Endodermal cell (in vitro differentiated cells): ENCODE data around the gene RPTOR. TPM values are rescaled to one million over a fixed set of nuclear protein-coding genes. Genes with fewer than 3 reads are reported as not detected.

Experiments
- DNase-seq: peaks from one replicate; pipeline ENCODE4 v3.0.0-alpha.2; 2017
- H3K27ac ChIP-seq: 2 replicates; pipeline ENCODE4 v1.5.1; 2013; ENCODE audit warnings: mild to moderate bottlenecking, low read depth, low read length, moderate library complexity
- H3K27me3 ChIP-seq: 2 replicates; pipeline ENCODE4 v1.6.1; 2013; ENCODE audit warnings: mild to moderate bottlenecking, low read length, moderate library complexity; ENCODE audit not compliant: insufficient read depth, control insufficient read depth, poor library complexity, severe bottlenecking
- H3K36me3 ChIP-seq: 2 replicates; pipeline ENCODE4 v1.7.0; 2013; ENCODE audit warnings: mild to moderate bottlenecking, low read length, moderate library complexity; ENCODE audit not compliant: control insufficient read depth, insufficient read depth
- H3K4me1 ChIP-seq: one replicate; pipeline ENCODE4 v1.7.0; 2013; ENCODE audit warnings: low read length; ENCODE audit not compliant: control insufficient read depth, insufficient read depth
- H3K4me3 ChIP-seq: 2 replicates; pipeline ENCODE4 v1.5.1; 2013; ENCODE audit warnings: mild to moderate bottlenecking, low read length, moderate library complexity
- H3K9ac ChIP-seq: 2 replicates; pipeline ENCODE4 v1.6.1; 2013; ENCODE audit warnings: mild to moderate bottlenecking, low read length, moderate library complexity; ENCODE audit not compliant: poor library complexity, severe bottlenecking; ENCODE audit errors: extremely low read depth
- H3K9me3 ChIP-seq: 2 replicates; pipeline ENCODE4 v1.6.1; 2013; ENCODE audit warnings: mild to moderate bottlenecking, low read length, moderate library complexity; ENCODE audit not compliant: control insufficient read depth
- H3K27ac Mint-ChIP-seq: 2 replicates; pipeline ENCODE4 v1.8.0; 2020; ENCODE audit warnings: mixed read lengths
- H3K27me3 Mint-ChIP-seq: 2 replicates; pipeline ENCODE4 v1.8.0; 2021; ENCODE audit warnings: mild to moderate bottlenecking, mixed read lengths; ENCODE audit not compliant: insufficient read depth
- H3K36me3 Mint-ChIP-seq: 2 replicates; pipeline ENCODE4 v1.8.0; 2020; ENCODE audit warnings: low read depth, mixed read lengths
- H3K4me1 Mint-ChIP-seq: 2 replicates; pipeline ENCODE4 v1.8.0; 2020; ENCODE audit warnings: mixed read lengths
- H3K4me3 Mint-ChIP-seq: 2 replicates; pipeline ENCODE4 v1.8.0; 2020; ENCODE audit warnings: mild to moderate bottlenecking, moderate library complexity, mixed read lengths
- H3K9me3 Mint-ChIP-seq: 2 replicates; pipeline ENCODE4 v1.8.0; 2020; ENCODE audit warnings: mild to moderate bottlenecking, mixed read lengths
- WGBS, 2 experiments: methylation state at CpG; one replicate each; pipeline versions ENCODE4 v1.1.5 to v1.1.7; 2013; ENCODE audit warnings: missing lambda C conversion rate in 2 of 2, mixed read lengths in 1 of 2; ENCODE audit not compliant: insufficient coverage in 1 of 2, insufficient read length in 1 of 2; 5-methylcytosine and 5-hydroxymethylcytosine counted together
- total RNA-seq, 2 donors: library from RNA; stranded (reverse); fragmentation: NEBNext Ultra II Directional in 1 of 2; extraction: Animal tissue kit (Norgen Biotek cat#: 25700) in 1 of 2; gene quantifications; 2 replicates in 1 of 2; 3 replicates in 1 of 2; pipeline ENCODE4 v1.2.1, GENCODE V29; 2021
- TF ChIP-seq, protein P1 (sequence below): fragments of 200-600 bp; sonication (generic); conservative IDR thresholded peaks from 2 replicates; pipeline ENCODE4 v1.5.0; 2021; ENCODE audit warnings: antibody characterized with exemption, mild to moderate bottlenecking

The RPTOR gene
- total RNA-seq, 2 donors from 2014 or later, result 45.1 to 53.4 TPM

DNA sequence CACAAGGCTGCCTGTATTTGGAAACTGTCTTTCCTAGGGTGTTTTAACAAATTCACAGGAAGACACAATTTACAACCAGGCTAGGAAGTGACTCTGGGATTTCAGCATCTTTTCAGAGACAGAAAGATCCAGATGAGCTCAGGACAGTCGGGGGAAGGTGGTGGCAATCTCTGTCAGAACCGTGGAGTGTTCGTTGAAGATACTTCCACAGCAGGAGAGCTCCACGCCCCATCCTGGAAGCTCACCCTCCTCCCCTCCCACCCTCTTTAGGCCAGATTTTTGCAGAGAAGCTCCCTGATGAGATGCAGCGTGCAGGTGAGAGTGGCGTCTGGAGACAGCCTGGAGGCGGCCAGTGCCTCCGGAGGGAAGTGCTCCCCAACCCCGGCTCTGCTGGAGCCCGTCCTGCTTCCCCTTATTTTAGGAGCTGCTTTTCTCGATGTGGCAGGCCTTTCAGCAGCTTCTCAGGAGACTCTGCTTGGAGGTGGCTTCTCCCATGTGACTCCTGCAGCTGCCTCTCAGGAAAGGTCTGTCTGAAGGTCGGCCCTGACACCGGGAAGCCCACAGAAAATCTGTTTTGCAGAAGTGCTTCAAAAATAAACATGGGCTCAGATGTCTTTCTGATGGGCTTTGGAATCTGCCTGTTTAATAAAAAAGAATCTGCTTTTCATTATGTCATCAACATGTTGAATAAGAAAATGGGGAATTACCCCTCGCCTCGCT, 260.6 kb downstream of the RPTOR start:
- peaks cover 3% of the 10 kb centered on the region for H3K4me1 ChIP-seq
- peaks cover 24% of the 10 kb centered on the region for H3K9me3 ChIP-seq
- TF ChIP-seq, protein P1, sequence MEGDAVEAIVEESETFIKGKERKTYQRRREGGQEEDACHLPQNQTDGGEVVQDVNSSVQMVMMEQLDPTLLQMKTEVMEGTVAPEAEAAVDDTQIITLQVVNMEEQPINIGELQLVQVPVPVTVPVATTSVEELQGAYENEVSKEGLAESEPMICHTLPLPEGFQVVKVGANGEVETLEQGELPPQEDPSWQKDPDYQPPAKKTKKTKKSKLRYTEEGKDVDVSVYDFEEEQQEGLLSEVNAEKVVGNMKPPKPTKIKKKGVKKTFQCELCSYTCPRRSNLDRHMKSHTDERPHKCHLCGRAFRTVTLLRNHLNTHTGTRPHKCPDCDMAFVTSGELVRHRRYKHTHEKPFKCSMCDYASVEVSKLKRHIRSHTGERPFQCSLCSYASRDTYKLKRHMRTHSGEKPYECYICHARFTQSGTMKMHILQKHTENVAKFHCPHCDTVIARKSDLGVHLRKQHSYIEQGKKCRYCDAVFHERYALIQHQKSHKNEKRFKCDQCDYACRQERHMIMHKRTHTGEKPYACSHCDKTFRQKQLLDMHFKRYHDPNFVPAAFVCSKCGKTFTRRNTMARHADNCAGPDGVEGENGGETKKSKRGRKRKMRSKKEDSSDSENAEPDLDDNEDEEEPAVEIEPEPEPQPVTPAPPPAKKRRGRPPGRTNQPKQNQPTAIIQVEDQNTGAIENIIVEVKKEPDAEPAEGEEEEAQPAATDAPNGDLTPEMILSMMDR, result no peak
- H3K9ac ChIP-seq, result no peak overlapping the region
- Mint-ChIP-seq H3K4me3 (no peak overlapping the region), H3K4me1 (peaks cover 18% of the 10 kb centered on the region), H3K27me3 (no peaks in the 10 kb centered on the region), H3K27ac (no peak overlapping the region), H3K36me3 (peaks cover 9% of the 10 kb centered on the region), H3K9me3 (peaks cover 16% of the 10 kb centered on the region)
- no peaks in the 10 kb centered on the region for H3K27me3 ChIP-seq
- WGBS, 2 experiments, result 79 to 93% methylated on average over 5 to 15 of the region's 15 CpGs
- H3K4me3 ChIP-seq, result no peak overlapping the region
- peaks cover 10% of the 10 kb centered on the region for H3K36me3 ChIP-seq
- no peak overlapping the region for H3K27ac ChIP-seq
- peak; percentile 68 for DNase-seq

DNA sequence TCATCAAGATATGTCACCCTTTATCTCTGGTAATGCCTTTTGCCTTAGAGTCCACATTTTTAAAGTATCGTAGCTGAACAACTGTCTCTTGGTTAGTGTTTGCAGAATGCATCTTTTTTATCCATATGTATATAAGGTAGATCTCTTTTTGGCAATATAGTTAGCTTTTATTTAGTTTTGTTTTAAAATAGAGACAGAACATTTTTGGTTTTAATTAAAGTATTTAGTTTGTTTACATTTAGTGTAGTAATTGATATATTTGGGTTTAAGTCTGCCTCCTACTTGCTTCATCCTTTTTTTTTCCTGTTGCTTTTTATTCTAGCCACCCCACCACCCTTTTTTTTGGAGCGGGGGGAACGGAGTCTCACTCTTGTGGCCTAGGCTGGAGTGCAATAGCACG, 262.4 kb downstream of the RPTOR start:
- no peak overlapping the region for H3K9ac ChIP-seq
- Mint-ChIP-seq H3K9me3 (peaks cover 16% of the 10 kb centered on the region), H3K36me3 (peaks cover 13% of the 10 kb centered on the region), H3K27me3 (no peaks in the 10 kb centered on the region), H3K27ac (no peak overlapping the region), H3K4me3 (no peak overlapping the region), H3K4me1 (peaks cover 18% of the 10 kb centered on the region)
- peaks cover 3% of the 10 kb centered on the region for H3K4me1 ChIP-seq
- H3K36me3 ChIP-seq, result peaks cover 10% of the 10 kb centered on the region
- TF ChIP-seq, protein P1, result no peak
- H3K9me3 ChIP-seq, result peaks cover 24% of the 10 kb centered on the region
- no peak overlapping the region for H3K27ac ChIP-seq
- no peak overlapping the region for H3K4me3 ChIP-seq
- H3K27me3 ChIP-seq, result no peaks in the 10 kb centered on the region
- 96 to 97% methylated on average over 3 to 4 of the region's 4 CpGs for WGBS, 2 experiments
- no peak for DNase-seq

DNA sequence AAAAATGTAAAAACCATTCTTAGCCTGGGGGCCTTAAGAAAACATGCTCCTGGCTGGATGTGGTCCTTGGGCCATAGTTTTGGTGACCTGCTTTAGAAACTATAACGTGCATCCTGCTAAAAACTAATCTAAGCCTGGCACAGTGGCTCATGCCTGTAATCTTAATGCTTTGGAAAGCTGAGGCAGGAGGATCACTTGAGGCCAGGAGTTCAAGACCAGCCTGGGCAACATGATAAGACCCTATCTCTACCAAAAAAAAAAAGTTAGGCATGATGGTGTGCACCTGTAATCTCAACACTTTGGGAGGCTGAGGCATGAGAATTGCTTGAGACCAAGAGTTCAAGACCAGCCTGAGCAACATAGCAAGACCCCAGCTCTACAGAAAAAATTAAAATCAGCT, 263.2 kb downstream of the RPTOR start:
- H3K36me3 ChIP-seq, result peaks cover 10% of the 10 kb centered on the region
- DNase-seq, result peak; percentile 11
- Mint-ChIP-seq H3K27ac (no peak overlapping the region), H3K9me3 (peaks cover 16% of the 10 kb centered on the region), H3K4me1 (peaks cover 18% of the 10 kb centered on the region), H3K36me3 (peaks cover 20% of the 10 kb centered on the region), H3K4me3 (no peak overlapping the region), H3K27me3 (no peaks in the 10 kb centered on the region)
- H3K27me3 ChIP-seq, result no peaks in the 10 kb centered on the region
- TF ChIP-seq, protein P1, result no peak
- H3K9me3 ChIP-seq, result peaks cover 24% of the 10 kb centered on the region
- H3K4me1 ChIP-seq, result peaks cover 3% of the 10 kb centered on the region
- WGBS, 2 experiments, result 91 to 100% methylated on average over 1 of the region's 1 CpG
- H3K4me3 ChIP-seq, result no peak overlapping the region
- H3K9ac ChIP-seq, result no peak overlapping the region
- H3K27ac ChIP-seq, result no peak overlapping the region
